ENCODE data around the gene NAALADL2.

GRCh38 chr3:175150812-175151401 lies 291.8 kb downstream of the NAALADL2 start:
- no peak for TF ChIP-seq CTCF (IDR thresholded peaks at IDR 0.05 in 4 of 5, conservative IDR thresholded peaks at IDR 0.05 in 1 of 5)
- TF ChIP-seq POLR2A (IDR thresholded peaks at IDR 0.05): no peak

Data from gastrocnemius medialis (tissue), 4 donors.